H9 (cell line): ENCODE results near the gene SGCD. TPM values are rescaled to one million over a fixed set of nuclear protein-coding genes. Genes with fewer than 3 reads are reported as not detected.

ENCODE experiments used
- DNase-seq: peaks from one replicate; pipeline ENCODE4 v3.0.0-alpha.2; 2017
- H2AFZ ChIP-seq: one replicate; pipeline ENCODE4 v1.6.1; 2013; ENCODE audit warnings: mild to moderate bottlenecking, low read length, control low read depth, moderate library complexity
- H2AK5ac ChIP-seq: 2 replicates; pipeline ENCODE4 v1.6.1; 2013; ENCODE audit warnings: low read length, control low read depth, mixed read lengths; ENCODE audit not compliant: insufficient read length
- H2BK120ac ChIP-seq: one replicate; pipeline ENCODE4 v1.6.1; 2013; ENCODE audit warnings: low read depth, mild to moderate bottlenecking, low read length, control low read depth, inconsistent platforms; ENCODE audit not compliant: poor library complexity, severe bottlenecking
- H2BK12ac ChIP-seq: 2 replicates; pipeline ENCODE4 v1.6.1; 2013; ENCODE audit warnings: low read length, control low read depth, mixed read lengths, low read depth; ENCODE audit not compliant: insufficient read length
- H2BK15ac ChIP-seq: 2 replicates; pipeline ENCODE4 v1.6.1; 2013; ENCODE audit warnings: low read depth, low read length, control low read depth
- H2BK20ac ChIP-seq: one replicate; pipeline ENCODE4 v1.6.1; 2013; ENCODE audit warnings: low read depth, mild to moderate bottlenecking, low read length, control low read depth, inconsistent platforms; ENCODE audit not compliant: poor library complexity, severe bottlenecking
- H2BK5ac ChIP-seq: 2 replicates; pipeline ENCODE4 v1.6.1; 2013; ENCODE audit warnings: low read length, control low read depth, mixed read lengths; ENCODE audit not compliant: insufficient read length
- H3K14ac ChIP-seq: 2 replicates; pipeline ENCODE4 v1.6.1; 2013; ENCODE audit warnings: low read length, control low read depth; ENCODE audit not compliant: insufficient read depth
- H3K18ac ChIP-seq: 2 replicates; pipeline ENCODE4 v1.6.1; 2013; ENCODE audit warnings: low read depth, mild to moderate bottlenecking, mixed read lengths, low read length, control low read depth; ENCODE audit not compliant: insufficient read length
- H3K23ac ChIP-seq: 2 replicates; pipeline ENCODE4 v1.6.1; 2013; ENCODE audit warnings: low read length, control low read depth, mixed read lengths, low read depth; ENCODE audit not compliant: insufficient read length
- H3K23me2 ChIP-seq: 2 replicates; pipeline ENCODE4 v1.6.1; 2013; ENCODE audit warnings: low read depth, mild to moderate bottlenecking, mixed read lengths, low read length, control low read depth; ENCODE audit not compliant: insufficient read length, poor library complexity, severe bottlenecking
- H3K27ac ChIP-seq: 2 replicates; pipeline ENCODE4 v1.5.1; 2013; ENCODE audit warnings: low read length, control low read depth, mixed read lengths, low read depth; ENCODE audit not compliant: insufficient read length
- H3K27me3 ChIP-seq: 2 replicates; pipeline ENCODE4 v1.6.1; 2013; ENCODE audit warnings: low read length, control low read depth, inconsistent platforms; ENCODE audit not compliant: insufficient read depth
- H3K4ac ChIP-seq: 2 replicates; pipeline ENCODE4 v1.6.1; 2013; ENCODE audit warnings: low read depth, mild to moderate bottlenecking, control low read depth, inconsistent platforms, low read length, moderate library complexity
- H3K4me1 ChIP-seq: 2 replicates; pipeline ENCODE4 v1.6.1; 2013; ENCODE audit warnings: low read length, control low read depth, inconsistent platforms; ENCODE audit not compliant: insufficient read depth
- H3K4me2 ChIP-seq: 2 replicates; pipeline ENCODE4 v1.6.1; 2013; ENCODE audit warnings: low read length, control low read depth, mixed read lengths; ENCODE audit not compliant: insufficient read length, insufficient read depth
- H3K56ac ChIP-seq: 2 replicates; pipeline ENCODE4 v1.6.1; 2013; ENCODE audit warnings: low read depth, mild to moderate bottlenecking, mixed read lengths, low read length, control low read depth; ENCODE audit not compliant: insufficient read length
- H3K79me1 ChIP-seq: 2 replicates; pipeline ENCODE4 v1.6.1; 2013; ENCODE audit warnings: low read depth, mild to moderate bottlenecking, moderate library complexity, low read length, control low read depth, inconsistent platforms; ENCODE audit not compliant: insufficient read depth, poor library complexity, severe bottlenecking
- H3K79me2 ChIP-seq: 2 replicates; pipeline ENCODE4 v1.6.1; 2013; ENCODE audit warnings: low read length, control low read depth, inconsistent platforms; ENCODE audit not compliant: insufficient read depth
- H3K9ac ChIP-seq: 2 replicates; pipeline ENCODE4 v1.6.1; 2013; ENCODE audit warnings: low read length, control low read depth, mixed read lengths; ENCODE audit not compliant: insufficient read length; ENCODE audit errors: extremely low read depth
- H3K9me3 ChIP-seq: one replicate; pipeline ENCODE4 v1.6.1; 2013; ENCODE audit warnings: low read depth, low read length, inconsistent platforms; ENCODE audit not compliant: control insufficient read depth
- H3T11ph ChIP-seq: one replicate; pipeline ENCODE4 v1.6.1; 2013; ENCODE audit warnings: mild to moderate bottlenecking, low read length, control low read depth, inconsistent platforms
- H4K20me1 ChIP-seq: one replicate; pipeline ENCODE4 v1.6.1; 2013; ENCODE audit not compliant: control insufficient read depth, insufficient read length, insufficient read depth
- H4K5ac ChIP-seq: 2 replicates; pipeline ENCODE4 v1.6.1; 2013; ENCODE audit warnings: low read depth, mild to moderate bottlenecking, mixed read lengths, low read length, control low read depth; ENCODE audit not compliant: insufficient read length
- H4K8ac ChIP-seq: replicated peaks from 2 replicates; pipeline ENCODE4 v1.6.1; 2013; ENCODE audit warnings: low read length, control low read depth, mixed read lengths, low read depth; ENCODE audit not compliant: insufficient read length
- H4K91ac ChIP-seq: 2 replicates; pipeline ENCODE4 v1.6.1; 2013; ENCODE audit warnings: low read depth, mild to moderate bottlenecking, moderate library complexity, mixed read lengths, low read length, control low read depth; ENCODE audit not compliant: insufficient read length
- H3K27ac Mint-ChIP-seq, 3 experiments: 2 replicates in 2 of 3; 3 replicates in 1 of 3; pipeline ENCODE4 v1.8.0; 2020 to 2021; ENCODE audit warnings: mixed read lengths in 3 of 3, mild to moderate bottlenecking in 1 of 3, moderate library complexity in 1 of 3
- H3K27me3 Mint-ChIP-seq: 2 replicates; pipeline ENCODE4 v1.8.0; 2021; ENCODE audit warnings: low read depth, mild to moderate bottlenecking, moderate library complexity, mixed read lengths
- H3K36me3 Mint-ChIP-seq, 3 experiments: 2 replicates in 2 of 3; 3 replicates in 1 of 3; pipeline ENCODE4 v1.8.0; 2020 to 2021; ENCODE audit warnings: low read depth in 3 of 3, mixed read lengths in 3 of 3; ENCODE audit not compliant: insufficient read depth in 1 of 3
- H3K4me1 Mint-ChIP-seq, 2 experiments: 2 replicates each; pipeline ENCODE4 v1.8.0; 2020; ENCODE audit warnings: mixed read lengths in 2 of 2
- H3K4me3 Mint-ChIP-seq, 2 experiments: 2 replicates in 1 of 2; 3 replicates in 1 of 2; pipeline ENCODE4 v1.8.0; 2020 to 2021; ENCODE audit warnings: mild to moderate bottlenecking in 2 of 2, mixed read lengths in 2 of 2, moderate library complexity in 1 of 2
- H3K9me3 Mint-ChIP-seq, 2 experiments: 2 replicates in 1 of 2; 3 replicates in 1 of 2; pipeline ENCODE4 v1.8.0; 2020; ENCODE audit warnings: mild to moderate bottlenecking in 2 of 2, mixed read lengths in 2 of 2, moderate library complexity in 1 of 2
- CTCF ChIP-seq: fragments of 200-600 bp; sonication (generic); conservative IDR thresholded peaks from 3 replicates; pipeline ENCODE4 v1.8.0; 2021; ENCODE audit warnings: antibody characterized with exemption, mild to moderate bottlenecking
- WGBS: extraction: QIAGEN DNeasy Blood & Tissue Kit; methylation state at CpG from one replicate; pipeline ENCODE4 v1.1.7; 2013; ENCODE audit warnings: missing lambda C conversion rate, low lambda C conversion rate, mixed read lengths; ENCODE audit not compliant: insufficient read length; ENCODE audit errors: extremely low coverage; 5-methylcytosine and 5-hydroxymethylcytosine counted together
- total RNA-seq: library from RNA; stranded (reverse); gene quantifications from 2 replicates; pipeline ENCODE4 v1.2.1, GENCODE V29; 2021

SGCD gene
- total RNA-seq, 1 experiment from 2014 or later: 0.11 TPM

GRCh38 chr5:156505101-156505500 lies 178.1 kb downstream of the SGCD start:
- H4K20me1 ChIP-seq: no peaks in the 10 kb centered on the region
- no peak overlapping the region for H3K4ac ChIP-seq
- no peaks in the 10 kb centered on the region for H3K36me3 Mint-ChIP-seq
- no peaks in the 10 kb centered on the region; the same call in 1 of the 2 replicates for H3K4me1 ChIP-seq
- no peak overlapping the region for H3K9ac ChIP-seq
- TF ChIP-seq CTCF: no peak
- H3K4me2 ChIP-seq: no peak overlapping the region
- no peak overlapping the region for H3K18ac ChIP-seq
- WGBS: no CpG with 5 or more reads among the region's 5 CpGs
- H3T11ph ChIP-seq: no peak overlapping the region
- peaks cover 7 to 16% of the 10 kb centered on the region in 2 experiments for H3K4me1 Mint-ChIP-seq
- no peak overlapping the region for H2AFZ ChIP-seq
- H2BK15ac ChIP-seq: no peak overlapping the region
- no peaks in the 10 kb centered on the region for H3K27me3 Mint-ChIP-seq
- H4K5ac ChIP-seq: no peak overlapping the region
- no peak overlapping the region for H3K27ac ChIP-seq
- H3K79me2 ChIP-seq: no peaks in the 10 kb centered on the region
- H2AK5ac ChIP-seq: no peak overlapping the region
- no peak overlapping the region for H2BK5ac ChIP-seq
- H3K14ac ChIP-seq: no peak overlapping the region
- H3K4me3 Mint-ChIP-seq: no peak overlapping the region
- no peaks in the 10 kb centered on the region for H3K27me3 ChIP-seq
- no peaks in the 10 kb centered on the region for H3K79me1 ChIP-seq
- H3K56ac ChIP-seq: no peak overlapping the region
- no peak overlapping the region for H3K27ac Mint-ChIP-seq
- no peak overlapping the region for H2BK12ac ChIP-seq
- no peaks in the 10 kb centered on the region; a peak in 1 of 5 replicates for H3K9me3 Mint-ChIP-seq
- H3K23ac ChIP-seq: no peak overlapping the region
- H2BK120ac ChIP-seq: no peak overlapping the region
- H3K9me3 ChIP-seq: no peaks in the 10 kb centered on the region
- H4K8ac ChIP-seq: no peak overlapping the region
- no peak overlapping the region for H4K91ac ChIP-seq
- H3K23me2 ChIP-seq: no peaks in the 10 kb centered on the region
- no peak for DNase-seq
- H2BK20ac ChIP-seq: no peak overlapping the region
